Measurements from ENCODE around the gene MYOD1. TPM values are rescaled to one million over a fixed set of nuclear protein-coding genes. Genes with fewer than 3 reads are reported as not detected.

MYOD1 gene
- total and polyA plus RNA-seq, 3 experiments from 2014 or later, result not detected

DNA sequence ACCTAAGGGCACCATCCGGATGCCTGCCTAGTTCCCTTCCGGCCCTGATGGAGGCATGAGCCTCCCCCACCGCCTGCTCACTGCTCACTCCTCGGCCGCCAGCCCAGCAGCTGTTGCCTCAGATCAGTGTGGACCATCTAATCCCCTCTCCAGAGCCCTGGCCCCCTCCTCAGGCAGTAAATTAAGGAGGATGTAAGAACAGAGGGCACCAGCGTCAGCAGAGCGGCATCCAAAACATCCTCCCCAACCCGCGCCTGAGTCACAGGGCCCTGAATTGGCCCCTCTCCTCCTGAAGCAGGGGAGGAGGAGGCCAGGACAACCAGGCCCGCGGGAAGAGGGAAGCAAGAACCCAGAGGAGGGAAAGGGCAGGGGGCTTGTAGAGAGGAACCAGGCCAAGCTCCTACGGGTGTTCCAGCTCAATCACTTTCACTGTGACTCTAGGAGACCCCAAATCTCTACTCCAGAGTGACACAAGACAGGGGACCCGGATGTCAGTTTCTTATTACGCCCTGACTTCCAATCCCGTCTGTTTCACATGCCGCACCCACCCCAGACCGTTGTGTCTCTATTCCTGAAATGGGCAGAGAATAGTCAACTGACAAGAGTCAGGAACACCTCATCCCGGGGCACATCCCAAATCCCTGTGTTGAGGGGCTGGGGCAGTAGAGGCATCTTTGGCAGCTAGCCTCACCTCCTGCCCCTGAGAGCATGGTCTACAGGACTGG, 31.3 kb upstream of the MYOD1 start:
- H3K9me3 Mint-ChIP-seq, result no peaks in the 10 kb centered on the region
- no peaks in the 10 kb centered on the region for H3K36me3 Mint-ChIP-seq
- no peak overlapping the region for H3K4me3 Mint-ChIP-seq
- peaks cover 10 to 28% of the 10 kb centered on the region in 2 donors for H3K27me3 Mint-ChIP-seq
- H3K27ac ChIP-seq (ENCODE audit: low read depth, low read length), result no peak overlapping the region
- no peaks in the 10 kb centered on the region for H3K4me1 ChIP-seq (ENCODE audit: insufficient read depth, low read length)
- H3K4me3 ChIP-seq (ENCODE audit: low read length), result no peak overlapping the region
- POLR2A ChIA-PET, result no interaction called here
- H3K36me3 ChIP-seq (ENCODE audit: insufficient read depth, low read length), result no peaks in the 10 kb centered on the region
- no peaks in the 10 kb centered on the region for H3K4me1 Mint-ChIP-seq
- H3K9me3 ChIP-seq (ENCODE audit: low read length), result no peaks in the 10 kb centered on the region
- CTCF ChIA-PET, result no interaction called here
- H3K27ac Mint-ChIP-seq, result no peak overlapping the region
- peaks cover 10% of the 10 kb centered on the region for H3K27me3 ChIP-seq (ENCODE audit: insufficient read depth, low read length, poor library complexity, severe bottlenecking)
- no peak for DNase-seq

DNA sequence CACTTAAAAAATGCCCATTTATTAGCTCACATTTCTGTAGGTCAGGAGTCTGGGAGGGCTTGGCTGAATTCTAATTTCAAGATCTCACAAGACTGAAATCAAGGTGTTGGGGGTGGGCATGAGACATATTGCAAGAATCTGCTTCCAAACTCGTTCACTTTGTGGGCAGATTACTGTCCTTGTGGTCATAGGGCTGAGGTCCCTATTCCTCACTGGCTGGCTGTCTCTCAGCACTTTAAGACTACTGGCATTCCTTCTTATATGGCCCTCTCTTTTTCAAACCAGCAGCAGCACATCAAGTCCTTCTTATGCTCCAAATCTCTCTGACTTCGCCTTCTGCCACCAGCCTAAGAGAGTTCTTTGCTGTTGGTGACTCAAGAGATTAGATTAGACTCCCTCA, 27.8 kb upstream of the MYOD1 start:
- ChIA-PET CTCF (no interaction called here), POLR2A (no interaction called here)

GRCh38 chr11:17691976-17692375, 27.4 kb upstream of the MYOD1 start:
- peaks cover 22 to 53% of the 10 kb centered on the region in 2 donors for H3K27me3 Mint-ChIP-seq
- no peak overlapping the region for H3K27ac ChIP-seq (ENCODE audit: low read depth, low read length)
- no peak for DNase-seq
- H3K27ac Mint-ChIP-seq, result no peak overlapping the region
- peaks cover 0 to 5% (median 3%) of the 10 kb centered on the region in 3 donors for H3K4me1 Mint-ChIP-seq
- no peak overlapping the region for H3K4me3 ChIP-seq (ENCODE audit: low read length)
- H3K4me1 ChIP-seq (ENCODE audit: insufficient read depth, low read length), result no peaks in the 10 kb centered on the region
- no peaks in the 10 kb centered on the region for H3K9me3 Mint-ChIP-seq
- peaks cover 18% of the 10 kb centered on the region for H3K27me3 ChIP-seq (ENCODE audit: insufficient read depth, low read length, poor library complexity, severe bottlenecking)
- POLR2A ChIA-PET, result no interaction called here
- no peaks in the 10 kb centered on the region for H3K36me3 Mint-ChIP-seq
- H3K4me3 Mint-ChIP-seq, result no peak overlapping the region
- CTCF ChIA-PET, result no interaction called here
- no peaks in the 10 kb centered on the region for H3K36me3 ChIP-seq (ENCODE audit: insufficient read depth, low read length)
- no peaks in the 10 kb centered on the region for H3K9me3 ChIP-seq (ENCODE audit: low read length)

More for the DNA sequence above, 27.8 kb upstream of the MYOD1 start:
- Histone ChIP-seq H3K36me3 (ENCODE audit: insufficient read depth, low read length) (no peaks in the 10 kb centered on the region), H3K9me3 (ENCODE audit: low read length) (no peaks in the 10 kb centered on the region), H3K27ac (ENCODE audit: low read depth, low read length) (no peak overlapping the region), H3K4me1 (ENCODE audit: insufficient read depth, low read length) (no peaks in the 10 kb centered on the region), H3K4me3 (ENCODE audit: low read length) (no peak overlapping the region), H3K27me3 (ENCODE audit: insufficient read depth, low read length, poor library complexity, severe bottlenecking) (peaks cover 13% of the 10 kb centered on the region)
- Mint-ChIP-seq H3K27ac (no peak overlapping the region), H3K9me3 (no peaks in the 10 kb centered on the region), H3K4me3 (no peak overlapping the region), H3K4me1 (peaks cover 0 to 5% (median 3%) of the 10 kb centered on the region in 3 donors), H3K36me3 (no peaks in the 10 kb centered on the region), H3K27me3 (peaks cover 17 to 52% of the 10 kb centered on the region in 2 donors)
- DNase-seq, result no peak

- POLR2A ChIA-PET, result no interaction called here
- Mint-ChIP-seq H3K4me1 (peaks cover 0 to 5% (median 3%) of the 10 kb centered on the region in 3 donors), H3K27ac (no peak overlapping the region), H3K9me3 (no peaks in the 10 kb centered on the region), H3K27me3 (peaks cover 27 to 52% of the 10 kb centered on the region in 2 donors), H3K36me3 (no peaks in the 10 kb centered on the region), H3K4me3 (no peak overlapping the region)
- H3K4me3 ChIP-seq (ENCODE audit: low read length), result no peak overlapping the region
- H3K9me3 ChIP-seq (ENCODE audit: low read length), result no peaks in the 10 kb centered on the region
- DNase-seq, result no peak
- peaks cover 23% of the 10 kb centered on the region for H3K27me3 ChIP-seq (ENCODE audit: insufficient read depth, low read length, poor library complexity, severe bottlenecking)
- CTCF ChIA-PET, result interaction anchor here (1.4 kb wide), 1 partner anchor 11 kb away, joined by 3 read pairs; no protein-coding TSS in a partner anchor
- H3K4me1 ChIP-seq (ENCODE audit: insufficient read depth, low read length), result no peaks in the 10 kb centered on the region
- no peaks in the 10 kb centered on the region for H3K36me3 ChIP-seq (ENCODE audit: insufficient read depth, low read length)
- no peak overlapping the region for H3K27ac ChIP-seq (ENCODE audit: low read depth, low read length)
Observed at GRCh38 chr11:17692931-17693330, 26.4 kb upstream of the MYOD1 start.

GRCh38 chr11:17693531-17693930, 25.8 kb upstream of the MYOD1 start:
- H3K4me1 Mint-ChIP-seq, result peaks cover 0 to 5% (median 3%) of the 10 kb centered on the region in 3 donors
- no peak overlapping the region for H3K4me3 Mint-ChIP-seq
- CTCF ChIA-PET, result interaction anchor here (1.4 kb wide), 1 partner anchor 11 kb away, joined by 3 read pairs; no protein-coding TSS in a partner anchor
- DNase-seq, result no peak
- H3K9me3 Mint-ChIP-seq, result no peaks in the 10 kb centered on the region
- H3K36me3 Mint-ChIP-seq, result no peaks in the 10 kb centered on the region
- H3K27ac Mint-ChIP-seq, result no peak overlapping the region
- H3K27me3 ChIP-seq (ENCODE audit: insufficient read depth, low read length, poor library complexity, severe bottlenecking), result peaks cover 23% of the 10 kb centered on the region
- H3K27ac ChIP-seq (ENCODE audit: low read depth, low read length), result no peak overlapping the region
- H3K27me3 Mint-ChIP-seq, result peaks cover 33 to 58% of the 10 kb centered on the region in 2 donors
- H3K9me3 ChIP-seq (ENCODE audit: low read length), result no peaks in the 10 kb centered on the region
- H3K36me3 ChIP-seq (ENCODE audit: insufficient read depth, low read length), result no peaks in the 10 kb centered on the region
- H3K4me3 ChIP-seq (ENCODE audit: low read length), result no peak overlapping the region
- POLR2A ChIA-PET, result no interaction called here
- no peaks in the 10 kb centered on the region for H3K4me1 ChIP-seq (ENCODE audit: insufficient read depth, low read length)

DNA sequence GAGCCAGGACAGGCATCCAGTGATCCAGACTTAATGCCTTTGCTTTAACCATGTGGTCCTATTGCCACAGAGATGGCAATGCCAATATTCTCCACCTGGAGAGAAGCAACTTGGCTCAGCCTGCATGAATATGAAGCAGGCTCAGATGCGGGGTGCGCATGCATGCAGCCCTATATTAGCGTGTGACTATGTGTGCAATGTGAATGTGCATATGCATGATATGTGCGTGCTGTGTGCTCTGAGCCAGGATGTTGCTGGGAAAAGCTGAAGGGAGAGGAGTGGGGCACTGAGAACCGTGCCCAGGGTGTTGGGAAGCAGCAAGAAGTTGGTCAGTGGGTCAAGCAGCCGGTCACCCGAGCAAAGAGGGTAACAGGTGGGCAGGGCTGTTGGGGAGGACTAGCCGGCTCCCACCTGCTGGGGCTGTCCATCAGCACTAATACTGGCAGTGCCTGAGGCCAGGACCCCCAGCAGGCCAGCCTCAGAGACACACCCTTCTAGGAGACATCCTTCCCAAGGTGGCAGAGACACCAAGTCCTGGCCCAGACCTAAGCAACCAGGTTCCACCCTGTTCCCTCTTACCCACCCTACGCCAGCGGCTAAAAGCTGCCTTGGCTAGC, 24.8 kb upstream of the MYOD1 start:
- Mint-ChIP-seq H3K4me3 (no peak overlapping the region), H3K9me3 (no peaks in the 10 kb centered on the region), H3K27ac (no peak overlapping the region), H3K4me1 (peaks cover 0 to 5% (median 3%) of the 10 kb centered on the region in 3 donors), H3K27me3 (peaks cover 33 to 65% of the 10 kb centered on the region in 2 donors), H3K36me3 (no peaks in the 10 kb centered on the region)
- Histone ChIP-seq H3K27ac (ENCODE audit: low read depth, low read length) (no peak overlapping the region), H3K36me3 (ENCODE audit: insufficient read depth, low read length) (no peaks in the 10 kb centered on the region), H3K4me1 (ENCODE audit: insufficient read depth, low read length) (no peaks in the 10 kb centered on the region), H3K27me3 (ENCODE audit: insufficient read depth, low read length, poor library complexity, severe bottlenecking) (peaks cover 23% of the 10 kb centered on the region), H3K9me3 (ENCODE audit: low read length) (no peaks in the 10 kb centered on the region), H3K4me3 (ENCODE audit: low read length) (no peak overlapping the region)
- DNase-seq, result no peak
- ChIA-PET POLR2A (no interaction called here), CTCF (no interaction called here)

GRCh38 chr11:17695454-17696441, 23.6 kb upstream of the MYOD1 start:
- Mint-ChIP-seq H3K27ac (no peak overlapping the region), H3K9me3 (no peaks in the 10 kb centered on the region), H3K36me3 (no peaks in the 10 kb centered on the region), H3K27me3 (peaks cover 33 to 65% of the 10 kb centered on the region in 2 donors), H3K4me3 (no peak overlapping the region), H3K4me1 (peaks cover 0 to 5% (median 3%) of the 10 kb centered on the region in 3 donors)
- Histone ChIP-seq H3K4me1 (ENCODE audit: insufficient read depth, low read length) (no peaks in the 10 kb centered on the region), H3K36me3 (ENCODE audit: insufficient read depth, low read length) (no peaks in the 10 kb centered on the region), H3K4me3 (ENCODE audit: low read length) (no peak overlapping the region), H3K9me3 (ENCODE audit: low read length) (no peaks in the 10 kb centered on the region), H3K27me3 (ENCODE audit: insufficient read depth, low read length, poor library complexity, severe bottlenecking) (peaks cover 23% of the 10 kb centered on the region), H3K27ac (ENCODE audit: low read depth, low read length) (no peak overlapping the region)
- CTCF ChIA-PET, result no interaction called here
- POLR2A ChIA-PET, result no interaction called here
- no peak for DNase-seq

- no peaks in the 10 kb centered on the region for H3K36me3 Mint-ChIP-seq
- H3K4me1 Mint-ChIP-seq, result peaks cover 0 to 5% (median 3%) of the 10 kb centered on the region in 3 donors
- peaks cover 31 to 57% of the 10 kb centered on the region in 2 donors for H3K27me3 Mint-ChIP-seq
- Histone ChIP-seq H3K9me3 (ENCODE audit: low read length) (no peaks in the 10 kb centered on the region), H3K36me3 (ENCODE audit: insufficient read depth, low read length) (no peaks in the 10 kb centered on the region), H3K4me3 (ENCODE audit: low read length) (no peak overlapping the region), H3K27ac (ENCODE audit: low read depth, low read length) (no peak overlapping the region), H3K4me1 (ENCODE audit: insufficient read depth, low read length) (no peaks in the 10 kb centered on the region), H3K27me3 (ENCODE audit: insufficient read depth, low read length, poor library complexity, severe bottlenecking) (peaks cover 23% of the 10 kb centered on the region)
- H3K27ac Mint-ChIP-seq, result no peak overlapping the region
- DNase-seq, result no peak
- no peaks in the 10 kb centered on the region for H3K9me3 Mint-ChIP-seq
- ChIA-PET POLR2A (no interaction called here), CTCF (no interaction called here)
- no peak overlapping the region for H3K4me3 Mint-ChIP-seq
Observed at GRCh38 chr11:17696741-17697140, 22.6 kb upstream of the MYOD1 start.
